WTC11 (cell line): Measurements from ENCODE around the gene IGFBP2.

ENCODE experiments used
- CREM ChIP-seq: sonication (generic); formaldehyde crosslinking; IDR thresholded peaks from 2 replicates; pipeline ENCODE4 v1.8.1; 2022; ENCODE audit warnings: mild to moderate bottlenecking, missing genetic modification reagents, moderate library complexity
- ETV6 ChIP-seq: sonication (generic); formaldehyde crosslinking; IDR thresholded peaks from 2 replicates; pipeline ENCODE4 v1.8.1; 2022; ENCODE audit warnings: mild to moderate bottlenecking, missing genetic modification reagents
- JUN ChIP-seq: sonication (generic); formaldehyde crosslinking; IDR thresholded peaks from 2 replicates; pipeline ENCODE4 v1.8.0; 2023; ENCODE audit warnings: mild to moderate bottlenecking, missing genetic modification reagents
- SMAD3 ChIP-seq: sonication (generic); formaldehyde crosslinking; IDR thresholded peaks from 2 replicates; pipeline ENCODE4 v1.8.0; 2022; ENCODE audit warnings: missing genetic modification reagents, mild to moderate bottlenecking, borderline replicate concordance
- ZNF121 ChIP-seq: sonication (generic); formaldehyde crosslinking; IDR thresholded peaks from 2 replicates; pipeline ENCODE4 v1.8.0; 2023; ENCODE audit warnings: missing genetic modification reagents
- ZNF138 ChIP-seq: sonication (generic); formaldehyde crosslinking; conservative IDR thresholded peaks from 2 replicates; pipeline ENCODE4 v1.8.1; 2022; ENCODE audit warnings: mild to moderate bottlenecking, moderate library complexity, missing genetic modification reagents
- ZNF232 ChIP-seq: sonication (generic); formaldehyde crosslinking; IDR thresholded peaks from 2 replicates; pipeline ENCODE4 v1.8.0; 2022; ENCODE audit warnings: mild to moderate bottlenecking, missing genetic modification reagents
- TF ChIP-seq, protein P1 (sequence below): fragments of 200-600 bp; IDR thresholded peaks from 2 replicates; pipeline ENCODE4 v1.8.0; 2022; ENCODE audit warnings: antibody characterized with exemption
- TF ChIP-seq, protein P2 (sequence below): sonication (generic); formaldehyde crosslinking; IDR thresholded peaks from 2 replicates; pipeline ENCODE4 v1.8.1; 2022; ENCODE audit warnings: low read depth, mild to moderate bottlenecking, moderate library complexity, missing genetic modification reagents, borderline replicate concordance
- TF ChIP-seq, protein P3 (sequence below): sonication (generic); formaldehyde crosslinking; IDR thresholded peaks from 2 replicates; pipeline ENCODE4 v1.8.1; 2023; ENCODE audit warnings: mild to moderate bottlenecking, missing genetic modification reagents, moderate library complexity

DNA sequence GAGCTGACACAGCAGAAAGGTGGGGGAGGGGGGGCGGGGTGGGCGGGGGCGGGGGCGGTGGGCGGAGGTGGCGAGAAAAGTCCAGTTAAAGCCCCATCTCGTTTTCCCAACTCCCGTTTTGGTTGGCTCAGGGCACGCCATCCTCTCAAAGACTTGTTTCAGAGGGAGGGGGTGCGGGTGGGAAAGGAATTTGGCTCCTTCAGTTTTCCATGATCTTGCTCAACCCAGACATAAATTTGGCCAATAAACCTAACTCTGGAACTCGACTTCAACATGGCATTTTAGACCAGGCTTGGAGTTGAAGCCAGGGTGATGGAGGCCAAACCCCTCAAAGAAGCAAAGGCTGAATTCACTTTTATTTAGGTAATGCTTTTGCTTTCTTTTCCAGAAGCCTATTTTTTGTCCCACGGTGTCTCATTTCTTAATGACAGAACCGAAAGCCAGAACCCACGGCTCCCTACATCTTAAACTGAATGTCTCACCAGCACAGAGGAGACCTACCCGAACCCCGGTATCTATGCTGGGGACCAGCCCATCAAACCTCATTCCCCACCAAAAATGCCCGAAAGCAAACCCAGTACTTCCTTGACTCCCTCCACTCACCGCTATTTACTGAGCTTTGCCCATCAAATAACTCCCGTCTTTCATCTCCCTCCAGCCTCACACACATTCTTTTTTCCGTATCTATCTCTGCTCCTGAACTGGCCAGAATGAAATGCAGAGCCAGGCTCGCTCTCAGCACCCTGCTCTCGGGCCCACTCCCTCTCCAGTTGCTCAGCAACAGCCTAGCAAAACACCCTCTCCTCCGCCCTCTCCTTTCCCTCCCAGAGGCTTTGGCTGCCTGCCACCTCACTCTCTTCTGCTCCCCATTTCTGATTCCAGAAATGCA lies 57.9 kb downstream of the IGFBP2 start:
- TF ChIP-seq, protein P1, sequence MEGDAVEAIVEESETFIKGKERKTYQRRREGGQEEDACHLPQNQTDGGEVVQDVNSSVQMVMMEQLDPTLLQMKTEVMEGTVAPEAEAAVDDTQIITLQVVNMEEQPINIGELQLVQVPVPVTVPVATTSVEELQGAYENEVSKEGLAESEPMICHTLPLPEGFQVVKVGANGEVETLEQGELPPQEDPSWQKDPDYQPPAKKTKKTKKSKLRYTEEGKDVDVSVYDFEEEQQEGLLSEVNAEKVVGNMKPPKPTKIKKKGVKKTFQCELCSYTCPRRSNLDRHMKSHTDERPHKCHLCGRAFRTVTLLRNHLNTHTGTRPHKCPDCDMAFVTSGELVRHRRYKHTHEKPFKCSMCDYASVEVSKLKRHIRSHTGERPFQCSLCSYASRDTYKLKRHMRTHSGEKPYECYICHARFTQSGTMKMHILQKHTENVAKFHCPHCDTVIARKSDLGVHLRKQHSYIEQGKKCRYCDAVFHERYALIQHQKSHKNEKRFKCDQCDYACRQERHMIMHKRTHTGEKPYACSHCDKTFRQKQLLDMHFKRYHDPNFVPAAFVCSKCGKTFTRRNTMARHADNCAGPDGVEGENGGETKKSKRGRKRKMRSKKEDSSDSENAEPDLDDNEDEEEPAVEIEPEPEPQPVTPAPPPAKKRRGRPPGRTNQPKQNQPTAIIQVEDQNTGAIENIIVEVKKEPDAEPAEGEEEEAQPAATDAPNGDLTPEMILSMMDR, result no peak
- TF ChIP-seq ZNF121 (CRISPR knock-in tag) (no peak), ZNF138 (CRISPR knock-in tag) (no peak), SMAD3 (CRISPR knock-in tag) (no peak), ZNF232 (CRISPR knock-in tag) (no peak), CREM (no peak), JUN (CRISPR knock-in tag) (no peak), ETV6 (CRISPR knock-in tag) (no peak)
- TF ChIP-seq, protein P2, sequence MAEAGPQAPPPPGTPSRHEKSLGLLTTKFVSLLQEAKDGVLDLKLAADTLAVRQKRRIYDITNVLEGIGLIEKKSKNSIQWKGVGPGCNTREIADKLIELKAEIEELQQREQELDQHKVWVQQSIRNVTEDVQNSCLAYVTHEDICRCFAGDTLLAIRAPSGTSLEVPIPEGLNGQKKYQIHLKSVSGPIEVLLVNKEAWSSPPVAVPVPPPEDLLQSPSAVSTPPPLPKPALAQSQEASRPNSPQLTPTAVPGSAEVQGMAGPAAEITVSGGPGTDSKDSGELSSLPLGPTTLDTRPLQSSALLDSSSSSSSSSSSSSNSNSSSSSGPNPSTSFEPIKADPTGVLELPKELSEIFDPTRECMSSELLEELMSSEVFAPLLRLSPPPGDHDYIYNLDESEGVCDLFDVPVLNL (CRISPR knock-in tag), result no peak
- TF ChIP-seq, protein P3, sequence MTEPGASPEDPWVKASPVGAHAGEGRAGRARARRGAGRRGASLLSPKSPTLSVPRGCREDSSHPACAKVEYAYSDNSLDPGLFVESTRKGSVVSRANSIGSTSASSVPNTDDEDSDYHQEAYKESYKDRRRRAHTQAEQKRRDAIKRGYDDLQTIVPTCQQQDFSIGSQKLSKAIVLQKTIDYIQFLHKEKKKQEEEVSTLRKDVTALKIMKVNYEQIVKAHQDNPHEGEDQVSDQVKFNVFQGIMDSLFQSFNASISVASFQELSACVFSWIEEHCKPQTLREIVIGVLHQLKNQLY (CRISPR knock-in tag), result no peak
